ENCODE data around the gene MOSPD2.

The MOSPD2 gene

DNA sequence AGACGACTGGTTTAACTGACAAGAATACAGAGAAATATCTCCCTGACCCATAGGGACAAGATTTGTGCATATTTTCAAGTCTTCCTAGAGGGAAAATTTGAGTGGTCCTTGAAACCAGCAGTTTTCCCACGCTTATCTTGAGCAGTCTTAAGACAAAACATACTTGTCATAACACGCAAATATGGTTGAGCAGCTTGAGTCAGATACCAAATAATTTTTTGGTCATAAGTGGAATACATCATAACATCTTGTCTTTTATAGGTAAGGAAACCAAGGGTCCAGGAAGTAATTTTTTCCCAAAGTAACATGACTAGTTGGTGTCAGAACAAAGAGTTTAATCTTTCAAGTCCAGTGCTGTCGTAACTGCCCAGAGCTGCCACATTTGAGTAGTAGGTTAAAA is 50.5 kb downstream of the MOSPD2 start:
- H2AFZ ChIP-seq (ENCODE audit: low read length): no peak overlapping the region
- no peak overlapping the region for H3K4me2 ChIP-seq (ENCODE audit: low read depth, low read length)
- H3K36me3 ChIP-seq (replicated peaks; ENCODE audit: insufficient read depth, low read length): no peaks in the 10 kb centered on the region
- H3K79me2 ChIP-seq (ENCODE audit: low read length): no peaks in the 10 kb centered on the region
- no peak overlapping the region for H3K27ac ChIP-seq (ENCODE audit: low read length)
- no peak overlapping the region for H3K4me3 ChIP-seq (ENCODE audit: low read length)
- no peak overlapping the region for H3K9ac ChIP-seq (ENCODE audit: low read length)
- H3K27me3 ChIP-seq (replicated peaks; ENCODE audit: insufficient read depth, low read length): no peaks in the 10 kb centered on the region
- no peaks in the 10 kb centered on the region for H3F3A ChIP-seq (ENCODE audit: insufficient read depth, low read length)
- no peaks in the 10 kb centered on the region for H3K4me1 ChIP-seq (ENCODE audit: low read length)
- DNase-seq: no peak
- H3K9me2 ChIP-seq (replicated peaks; ENCODE audit: insufficient read depth, low read length): no peaks in the 10 kb centered on the region
- no peaks in the 10 kb centered on the region for H3K9me3 ChIP-seq (replicated peaks; ENCODE audit: insufficient read depth, low read length)
- H4K20me1 ChIP-seq (ENCODE audit: insufficient read depth, low read length): no peaks in the 10 kb centered on the region
- TF ChIP-seq EZH2phosphoT487 (IDR thresholded peaks at IDR 0.05; ENCODE audit: low read length) (no peak), EZH2 (optimal IDR thresholded peaks at IDR 0.05; ENCODE audit: low read depth, low read length) (no peak)
- TF ChIP-seq, protein P1, sequence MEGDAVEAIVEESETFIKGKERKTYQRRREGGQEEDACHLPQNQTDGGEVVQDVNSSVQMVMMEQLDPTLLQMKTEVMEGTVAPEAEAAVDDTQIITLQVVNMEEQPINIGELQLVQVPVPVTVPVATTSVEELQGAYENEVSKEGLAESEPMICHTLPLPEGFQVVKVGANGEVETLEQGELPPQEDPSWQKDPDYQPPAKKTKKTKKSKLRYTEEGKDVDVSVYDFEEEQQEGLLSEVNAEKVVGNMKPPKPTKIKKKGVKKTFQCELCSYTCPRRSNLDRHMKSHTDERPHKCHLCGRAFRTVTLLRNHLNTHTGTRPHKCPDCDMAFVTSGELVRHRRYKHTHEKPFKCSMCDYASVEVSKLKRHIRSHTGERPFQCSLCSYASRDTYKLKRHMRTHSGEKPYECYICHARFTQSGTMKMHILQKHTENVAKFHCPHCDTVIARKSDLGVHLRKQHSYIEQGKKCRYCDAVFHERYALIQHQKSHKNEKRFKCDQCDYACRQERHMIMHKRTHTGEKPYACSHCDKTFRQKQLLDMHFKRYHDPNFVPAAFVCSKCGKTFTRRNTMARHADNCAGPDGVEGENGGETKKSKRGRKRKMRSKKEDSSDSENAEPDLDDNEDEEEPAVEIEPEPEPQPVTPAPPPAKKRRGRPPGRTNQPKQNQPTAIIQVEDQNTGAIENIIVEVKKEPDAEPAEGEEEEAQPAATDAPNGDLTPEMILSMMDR (IDR thresholded peaks at IDR 0.05; ENCODE audit: low read length): no peak

DNA sequence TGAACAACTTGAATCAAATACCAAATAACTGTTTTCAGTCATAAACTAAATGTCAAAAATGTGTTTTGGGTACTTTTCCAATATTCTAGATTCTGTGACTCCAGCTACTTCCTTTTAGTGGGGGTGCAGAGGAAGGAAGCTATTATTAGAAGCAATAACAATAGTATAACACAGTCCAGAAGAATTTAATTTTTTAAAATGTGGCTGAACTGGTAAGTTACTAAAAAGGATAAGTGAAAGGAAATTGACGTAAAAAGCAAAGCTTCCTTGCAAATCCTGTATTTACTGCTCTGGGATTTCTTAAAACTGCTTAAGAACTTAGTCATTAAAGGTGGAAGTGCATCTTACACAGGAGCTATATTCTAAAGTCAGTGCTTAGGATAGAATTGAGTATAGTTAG is 53.2 kb downstream of the MOSPD2 start:
- Histone ChIP-seq H4K20me1 (ENCODE audit: insufficient read depth, low read length) (no peaks in the 10 kb centered on the region), H3K4me3 (ENCODE audit: low read length) (no peak overlapping the region), H2AFZ (ENCODE audit: low read length) (no peak overlapping the region), H3K9me2 (replicated peaks; ENCODE audit: insufficient read depth, low read length) (no peaks in the 10 kb centered on the region), H3F3A (ENCODE audit: insufficient read depth, low read length) (no peaks in the 10 kb centered on the region), H3K4me1 (ENCODE audit: low read length) (no peaks in the 10 kb centered on the region), H3K79me2 (ENCODE audit: low read length) (no peaks in the 10 kb centered on the region), H3K27ac (ENCODE audit: low read length) (no peak overlapping the region), H3K36me3 (replicated peaks; ENCODE audit: insufficient read depth, low read length) (no peaks in the 10 kb centered on the region), H3K9ac (ENCODE audit: low read length) (no peak overlapping the region), H3K27me3 (replicated peaks; ENCODE audit: insufficient read depth, low read length) (no peaks in the 10 kb centered on the region), H3K4me2 (ENCODE audit: low read depth, low read length) (no peak overlapping the region), H3K9me3 (replicated peaks; ENCODE audit: insufficient read depth, low read length) (no peaks in the 10 kb centered on the region)
- DNase-seq: no peak
- TF ChIP-seq EZH2 (optimal IDR thresholded peaks at IDR 0.05; ENCODE audit: low read depth, low read length) (no peak), EZH2phosphoT487 (IDR thresholded peaks at IDR 0.05; ENCODE audit: low read length) (no peak)
- TF ChIP-seq, protein P1 (IDR thresholded peaks at IDR 0.05; ENCODE audit: low read length): no peak

DNA sequence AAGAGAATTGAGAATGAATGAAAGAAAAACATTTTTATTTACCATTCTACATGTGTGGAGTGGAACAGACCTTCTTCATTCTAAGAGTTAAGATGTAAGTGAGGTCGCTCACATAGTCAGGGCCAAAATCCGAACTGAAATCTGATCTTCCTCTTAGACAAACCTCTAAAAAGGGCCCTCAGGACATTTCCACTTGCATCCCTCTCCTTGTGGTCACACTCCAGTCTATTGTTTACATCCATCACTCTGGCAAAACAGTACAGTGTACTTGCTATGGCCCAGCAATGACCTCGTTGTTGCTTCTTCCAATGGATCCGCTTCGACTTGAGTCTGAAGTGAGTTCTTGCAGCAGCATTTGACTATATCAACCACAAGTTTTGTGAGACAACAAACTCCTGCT is 54.2 kb downstream of the MOSPD2 start:
- Histone ChIP-seq H2AFZ (ENCODE audit: low read length) (no peak overlapping the region), H3K9me3 (replicated peaks; ENCODE audit: insufficient read depth, low read length) (no peaks in the 10 kb centered on the region), H3K9me2 (replicated peaks; ENCODE audit: insufficient read depth, low read length) (no peaks in the 10 kb centered on the region), H3K79me2 (ENCODE audit: low read length) (no peaks in the 10 kb centered on the region), H3K9ac (ENCODE audit: low read length) (no peak overlapping the region), H3K36me3 (replicated peaks; ENCODE audit: insufficient read depth, low read length) (no peaks in the 10 kb centered on the region), H3K27ac (ENCODE audit: low read length) (no peak overlapping the region), H3K4me3 (ENCODE audit: low read length) (no peak overlapping the region), H3K4me2 (ENCODE audit: low read depth, low read length) (no peak overlapping the region), H3F3A (ENCODE audit: insufficient read depth, low read length) (no peaks in the 10 kb centered on the region), H3K27me3 (replicated peaks; ENCODE audit: insufficient read depth, low read length) (no peaks in the 10 kb centered on the region), H3K4me1 (ENCODE audit: low read length) (no peaks in the 10 kb centered on the region), H4K20me1 (ENCODE audit: insufficient read depth, low read length) (no peaks in the 10 kb centered on the region)
- no peak for DNase-seq
- no peak for TF ChIP-seq EZH2 (optimal IDR thresholded peaks at IDR 0.05; ENCODE audit: low read depth, low read length)
- no peak for TF ChIP-seq EZH2phosphoT487 (IDR thresholded peaks at IDR 0.05; ENCODE audit: low read length)
- TF ChIP-seq, protein P1 (IDR thresholded peaks at IDR 0.05; ENCODE audit: low read length): no peak

Data from MM.1S (cell line).